ENCODE results near the gene SFMBT1.
A peak's percentile ranks its signal among the peaks of the same experiment; 100 is the strongest.
"Not testable (repeated sequence)": the region's sequence is repeated elsewhere in the genome, so short reads cannot be mapped to it uniquely, and the experiment has no call there.

SFMBT1 gene

DNA sequence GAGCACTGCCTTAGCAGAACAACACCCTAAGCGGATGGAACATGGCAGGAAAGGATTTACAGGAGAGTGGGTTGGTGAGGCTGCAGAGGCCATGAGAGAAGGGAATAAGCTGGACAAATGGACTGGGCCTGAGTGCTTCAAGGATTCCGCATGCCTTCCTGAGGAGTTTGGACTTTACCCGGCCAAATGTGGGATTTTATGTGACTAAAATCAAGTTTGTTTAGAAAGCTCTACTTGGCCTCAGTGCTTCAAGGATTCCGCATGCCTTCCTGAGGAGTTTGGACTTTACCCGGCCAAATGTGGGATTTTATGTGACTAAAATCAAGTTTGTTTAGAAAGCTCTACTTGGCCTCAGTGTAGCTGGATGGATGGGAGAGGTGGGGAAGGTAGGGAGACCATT is 10.9 kb downstream of the SFMBT1 start:
- DNase-seq: not testable (repeated sequence)

DNA sequence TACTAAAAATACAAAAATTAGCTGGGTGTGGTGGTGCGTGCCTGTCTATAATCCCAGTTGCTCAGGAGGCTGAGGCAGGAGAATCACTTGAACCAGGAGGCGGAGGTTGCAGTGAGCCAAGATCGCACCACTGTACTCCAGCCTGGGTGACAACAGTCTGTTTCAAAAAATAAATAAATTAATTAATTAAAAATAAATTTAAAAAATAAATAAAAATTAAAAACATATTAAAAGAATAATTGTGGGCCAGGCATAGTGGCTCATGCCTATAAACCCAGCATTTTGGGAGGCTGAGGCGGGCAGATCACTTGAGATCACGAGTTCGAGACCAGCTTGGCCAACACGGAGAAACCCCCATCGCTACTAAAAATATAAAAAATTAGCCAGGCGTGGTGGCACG is 11.5 kb downstream of the SFMBT1 start:
- DNase-seq: not testable (repeated sequence)

DNA sequence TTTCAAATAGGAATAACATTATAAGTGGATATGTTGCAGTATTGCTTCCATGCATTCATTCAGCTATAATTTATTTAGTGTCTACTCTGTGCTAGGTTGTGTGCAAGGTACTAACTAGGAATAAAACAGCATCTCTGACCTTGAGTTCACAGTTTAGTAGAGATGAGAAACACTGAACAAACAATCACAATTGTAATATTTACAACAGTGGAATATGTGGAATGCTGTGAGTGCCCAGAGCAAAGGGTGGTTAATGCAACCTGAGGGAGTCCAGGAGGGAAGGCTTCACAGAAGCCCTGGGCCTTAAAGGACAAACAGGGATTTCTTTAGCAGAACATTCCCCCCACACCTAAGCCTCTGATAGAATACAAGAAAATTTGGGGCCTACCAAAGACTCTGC is 13.3 kb downstream of the SFMBT1 start:
- DNase-seq: no peak

DNA sequence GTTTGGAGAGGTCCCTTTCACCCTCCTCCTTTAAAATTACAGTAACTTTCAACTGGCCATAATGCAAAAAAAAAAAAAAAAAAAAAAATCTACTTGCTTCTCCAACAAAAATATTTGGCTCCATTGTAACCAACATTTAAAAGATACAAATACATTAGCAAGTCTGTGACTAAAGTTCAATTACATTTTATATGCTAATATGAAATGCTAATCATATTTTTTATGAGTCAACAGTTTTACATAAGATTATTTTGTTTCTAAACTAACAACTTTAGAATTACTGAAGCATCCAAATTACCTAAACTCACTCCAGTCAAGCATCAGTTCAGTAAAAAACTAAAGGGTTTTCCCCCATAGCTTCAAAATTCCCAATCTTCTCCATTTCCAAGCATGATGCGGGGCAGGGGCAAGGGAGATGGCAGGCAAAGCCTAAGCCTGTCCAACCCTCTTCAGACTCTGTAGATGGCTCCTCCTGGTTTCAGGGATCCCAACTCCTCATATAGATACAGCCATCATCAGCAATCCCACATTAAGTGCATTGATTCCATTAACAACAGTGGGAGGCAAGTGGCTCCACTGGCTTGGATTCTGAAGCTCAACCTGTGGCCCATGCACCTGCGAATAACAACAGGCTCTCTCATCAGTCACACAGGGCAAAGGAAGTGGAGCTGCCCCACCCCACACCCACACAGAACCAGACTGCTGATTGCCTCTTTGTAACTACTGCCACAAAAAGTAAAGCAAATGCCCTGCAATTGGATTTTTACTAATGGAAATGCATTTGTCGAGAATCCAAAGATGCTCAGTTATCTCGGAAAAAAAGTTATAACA is 15.0 kb downstream of the SFMBT1 start:
- DNase-seq: no peak

DNA sequence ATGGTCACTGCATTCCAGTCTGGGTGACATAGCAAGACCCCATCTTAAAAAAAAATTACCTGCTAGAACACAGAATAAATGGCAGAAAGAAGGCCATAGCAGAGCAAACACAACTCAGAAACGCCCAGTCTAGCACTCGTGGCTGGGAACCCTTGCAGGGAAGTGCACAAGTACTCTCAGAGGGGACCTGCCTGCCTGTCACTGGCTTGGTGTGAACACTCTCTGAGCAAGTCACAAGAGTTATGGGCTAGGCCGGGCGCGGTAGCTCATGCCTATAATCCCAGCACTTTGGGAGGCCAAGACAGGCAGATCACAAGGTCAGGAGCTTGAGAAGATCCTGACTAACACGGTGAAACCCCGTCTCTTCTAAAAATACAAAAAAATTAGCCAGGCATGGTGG is 17.2 kb downstream of the SFMBT1 start:
- no peak for DNase-seq

DNA sequence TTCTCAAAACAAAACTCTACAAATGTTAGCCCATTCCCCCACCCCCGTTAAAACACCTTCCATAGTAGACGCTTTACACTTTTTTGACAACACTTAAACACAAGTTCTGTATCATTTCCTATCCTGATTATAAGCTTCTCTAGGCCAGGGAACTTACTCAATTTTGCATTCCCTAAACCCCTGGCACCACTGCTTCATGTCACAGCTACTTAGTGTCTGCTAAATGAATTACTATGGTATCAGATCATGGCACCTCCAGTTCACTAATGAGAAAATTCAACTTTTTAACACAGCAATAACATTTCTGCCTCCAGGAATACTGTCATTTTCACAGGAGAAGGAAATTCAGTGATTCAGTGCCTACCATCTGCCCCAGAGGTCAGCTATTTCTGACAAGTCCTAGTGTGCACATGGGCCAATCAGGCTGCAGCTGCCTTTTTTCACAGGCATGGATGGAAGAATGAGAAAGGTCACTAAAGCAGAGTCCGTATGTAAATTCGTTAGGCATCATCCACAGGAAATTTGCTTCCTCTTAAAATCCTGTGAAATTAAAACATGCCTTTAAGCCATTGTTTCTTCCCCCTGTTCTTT is 18.5 kb downstream of the SFMBT1 start:
- no peak for DNase-seq

DNA sequence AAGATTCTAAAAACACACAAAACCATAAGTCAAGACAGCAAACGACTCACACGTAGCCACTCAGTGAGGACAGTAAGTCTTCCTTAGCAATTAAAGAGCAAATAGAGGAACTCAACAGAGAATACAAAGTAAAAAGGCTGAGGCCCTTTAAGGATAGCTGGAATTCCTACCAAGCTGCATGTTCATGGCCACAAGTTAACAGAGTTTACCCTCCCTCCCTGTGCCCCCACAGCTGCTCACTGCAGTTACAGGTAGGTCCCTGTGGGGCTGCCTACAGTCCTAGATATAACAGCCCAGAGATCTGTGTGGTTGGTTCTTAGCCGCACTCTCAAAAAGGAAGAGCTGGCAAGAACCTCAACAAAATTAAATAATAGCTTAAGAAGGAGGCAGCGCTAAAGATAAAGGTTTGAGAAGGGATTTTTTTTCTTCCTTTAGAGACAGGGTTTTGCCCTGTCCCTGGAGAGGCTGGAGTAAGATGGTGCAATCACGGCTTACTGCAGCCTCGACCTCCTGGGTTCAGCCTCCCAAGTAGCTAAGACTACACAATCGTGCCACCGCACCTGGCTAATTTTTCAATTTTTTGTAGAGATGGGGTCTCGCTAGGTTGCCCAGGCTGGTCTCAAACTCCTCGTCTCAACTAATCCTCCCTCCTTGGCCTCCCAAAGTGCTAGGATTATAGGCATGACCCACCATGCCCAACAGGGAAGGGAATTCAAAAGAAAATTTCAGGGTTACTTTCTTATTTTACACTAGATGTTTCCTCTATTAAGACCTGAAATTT is 19.3 kb downstream of the SFMBT1 start:
- DNase-seq: no peak

DNA sequence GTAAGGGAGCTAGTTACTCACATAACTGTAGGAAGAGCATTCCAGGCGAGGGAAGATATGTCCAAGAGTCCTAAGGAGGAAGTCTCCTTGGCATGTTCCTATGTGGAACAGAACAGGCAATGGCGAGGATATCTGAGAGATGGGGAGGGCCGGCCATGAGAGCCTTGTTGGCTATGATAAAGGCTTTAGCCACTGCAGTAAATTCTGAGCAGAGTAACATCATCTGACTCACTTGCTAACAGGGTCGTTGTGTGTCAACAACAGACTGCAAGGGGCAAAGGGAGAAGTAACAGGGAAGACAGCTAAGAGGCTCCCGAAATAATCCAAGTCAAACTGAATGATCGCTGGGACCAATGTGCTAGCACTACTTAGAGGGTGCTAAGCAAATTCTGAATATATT is 21.6 kb downstream of the SFMBT1 start:
- no peak for DNase-seq

DNA sequence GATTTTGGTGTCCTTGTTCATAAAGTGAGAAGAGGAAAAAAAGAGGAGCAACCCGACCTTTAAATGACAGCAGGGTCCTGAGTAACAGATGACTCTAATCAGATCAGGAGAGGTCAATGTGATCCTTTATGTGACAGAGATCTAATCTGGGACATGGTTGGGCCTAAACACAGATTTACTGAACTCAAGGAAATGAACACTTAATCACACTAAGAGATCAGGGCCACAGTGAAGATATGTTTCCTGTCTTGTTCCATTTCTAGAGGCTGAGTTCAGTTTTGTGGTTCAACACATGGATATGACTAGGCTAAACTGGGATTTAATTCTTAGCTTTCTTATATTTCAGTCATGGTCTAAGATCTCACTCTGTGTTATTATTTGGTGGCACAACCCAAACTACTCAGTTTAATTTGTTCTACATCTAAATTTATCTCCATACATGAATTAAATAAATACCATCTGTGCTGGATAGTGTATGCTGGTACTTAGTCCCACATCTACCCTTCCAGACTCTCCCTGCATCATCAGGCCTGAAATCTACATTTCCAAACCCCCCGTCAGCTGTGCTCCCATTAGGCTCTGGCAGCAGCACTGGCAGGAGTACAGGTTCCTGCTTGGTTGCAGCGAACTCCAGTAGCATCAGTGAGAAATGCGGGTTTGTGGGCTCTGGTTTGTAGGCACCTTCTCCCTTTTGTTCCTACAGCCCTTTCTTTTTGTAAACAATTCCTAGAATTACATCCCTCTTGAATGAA is 22.6 kb downstream of the SFMBT1 start:
- peak; percentile 22 for DNase-seq

DNA sequence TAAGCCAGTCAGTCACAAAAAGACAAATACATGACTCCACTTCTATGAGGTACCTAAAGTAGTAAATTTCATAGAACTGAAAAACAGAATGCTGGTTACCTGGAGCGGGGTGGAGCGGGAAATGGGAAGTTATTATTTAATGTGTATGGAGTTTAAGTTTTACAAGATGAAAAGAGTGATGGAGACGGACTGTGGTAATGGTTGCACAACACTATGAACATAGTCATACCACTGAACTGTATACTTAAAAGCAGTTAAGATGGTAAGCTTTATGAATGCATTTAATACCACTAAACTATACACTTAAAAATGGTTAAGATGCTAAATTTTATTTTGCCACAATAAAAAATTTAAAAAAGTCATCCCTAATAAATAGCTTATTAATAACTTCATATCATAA is 23.2 kb downstream of the SFMBT1 start:
- DNase-seq: no peak

DNA sequence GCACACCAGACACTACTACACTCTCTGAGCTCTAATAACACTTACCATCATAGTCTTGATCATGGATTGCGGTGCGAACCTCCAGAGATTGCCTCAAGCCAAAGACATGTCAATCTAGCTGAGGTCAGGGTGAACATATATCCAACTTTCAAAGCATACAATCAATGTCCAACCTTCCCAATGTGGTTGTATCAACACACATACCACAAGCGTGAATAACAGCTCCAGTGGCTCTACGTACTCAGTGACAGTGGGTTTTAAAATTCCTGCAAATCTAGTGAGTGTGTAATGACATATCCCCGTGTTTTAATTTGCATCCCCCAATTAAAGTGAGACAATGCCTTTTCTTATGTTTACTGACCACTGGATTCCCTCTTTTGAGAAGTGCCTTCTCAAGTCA is 29.6 kb downstream of the SFMBT1 start:
- no peak for DNase-seq

DNA sequence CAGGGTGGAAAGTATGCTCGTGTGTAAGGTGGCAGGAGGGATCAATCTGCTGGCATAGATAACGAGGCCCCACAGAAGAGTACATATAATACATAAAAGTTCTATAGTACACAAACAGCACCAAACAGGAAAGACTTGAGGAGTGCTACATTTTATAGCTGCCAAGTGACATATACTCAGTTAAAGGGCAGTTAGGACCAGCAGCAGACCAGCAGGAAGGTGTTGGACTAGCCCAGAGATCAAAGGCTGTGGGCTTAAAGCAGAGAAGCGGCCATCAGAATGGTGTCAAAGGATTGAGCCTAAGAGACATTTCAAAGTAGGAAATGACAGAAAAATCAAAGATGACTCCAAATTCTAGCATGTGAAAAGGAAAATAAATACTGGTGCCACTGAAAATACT is 34.5 kb downstream of the SFMBT1 start:
- no peak for DNase-seq

DNA sequence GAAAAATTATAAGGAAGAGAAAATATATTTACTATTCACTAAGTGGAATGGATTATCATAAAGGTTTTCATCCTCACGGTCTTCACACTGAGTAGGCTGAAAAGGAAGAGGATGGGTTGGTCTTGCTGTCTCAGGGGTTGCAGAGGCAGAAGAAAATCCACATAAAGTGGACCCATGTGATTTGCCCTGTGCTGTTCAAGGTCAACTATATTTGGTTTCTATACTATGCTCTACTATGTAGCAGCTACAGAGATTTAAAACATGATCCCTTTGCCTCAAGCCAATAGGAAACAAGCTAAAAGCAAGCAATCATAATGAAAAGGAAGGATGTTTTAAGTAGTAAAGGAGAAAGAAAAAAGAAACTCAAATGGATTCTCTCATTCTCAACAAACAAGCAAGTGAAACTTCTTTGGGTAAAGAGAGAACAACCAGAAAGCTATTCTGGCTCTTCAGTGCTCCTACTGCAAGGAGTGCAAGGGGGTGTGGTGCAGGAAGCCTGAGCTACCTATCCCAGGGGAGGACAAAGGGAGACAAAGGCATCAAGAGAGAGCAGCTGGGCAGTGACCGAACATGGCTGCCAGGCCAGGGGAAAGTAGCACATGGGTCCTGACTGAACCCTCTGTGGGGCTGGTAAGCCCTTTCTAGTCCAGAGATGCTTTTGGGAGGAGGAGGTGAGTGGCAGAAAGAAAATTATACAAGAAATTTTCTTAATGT is 35.9 kb downstream of the SFMBT1 start:
- no peak for DNase-seq

DNA sequence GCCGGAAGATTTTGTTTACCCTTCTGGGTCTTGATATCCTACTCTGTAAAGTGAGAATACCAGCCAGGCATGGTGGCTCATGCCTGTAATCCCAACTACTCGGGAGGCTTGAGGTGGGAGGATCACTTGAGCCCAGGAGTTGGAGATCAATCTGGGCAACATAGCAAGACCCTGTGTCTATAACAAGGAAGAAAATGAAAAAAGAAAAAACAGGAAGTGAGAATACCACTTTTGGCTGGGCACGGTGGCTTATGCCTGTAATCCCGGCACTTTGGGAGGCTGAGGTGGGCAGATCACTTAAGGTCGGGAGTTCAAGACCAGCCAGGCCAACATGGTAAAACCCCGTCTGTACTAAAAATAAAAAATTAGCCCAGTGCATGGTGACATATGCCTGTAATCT is 36.9 kb downstream of the SFMBT1 start:
- no peak for DNase-seq

DNA sequence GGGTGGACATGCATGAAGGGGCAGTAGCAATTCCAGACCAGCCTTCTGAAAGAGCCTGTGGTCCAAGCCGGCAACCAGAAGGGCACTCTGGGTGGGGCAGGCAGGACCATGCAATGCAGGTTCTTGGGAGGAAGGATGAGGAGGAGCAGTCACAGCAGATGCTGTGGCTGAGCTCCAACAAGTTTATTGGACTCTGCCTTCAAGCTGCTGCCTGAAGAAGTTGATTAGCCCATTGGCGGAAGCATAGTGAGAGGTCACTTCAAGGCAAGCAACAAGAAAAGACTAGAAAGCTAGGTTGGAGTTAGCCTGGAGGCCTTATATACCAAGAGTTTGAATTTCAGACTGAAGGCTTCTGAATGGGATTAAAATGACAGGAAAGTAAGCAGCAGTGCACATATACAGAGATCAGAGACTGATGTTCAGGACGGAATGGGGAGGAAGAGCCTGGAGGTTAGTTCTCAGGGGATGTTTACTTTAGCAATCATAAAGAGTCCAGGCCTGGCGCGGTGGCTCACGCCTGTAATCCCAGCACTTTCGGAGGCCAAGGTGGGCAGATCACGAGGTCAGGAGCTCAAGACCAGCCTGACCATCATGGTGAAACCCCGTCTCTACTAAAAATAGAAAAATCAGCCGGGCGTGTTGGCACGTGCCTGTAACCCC is 39.9 kb downstream of the SFMBT1 start:
- no peak for DNase-seq

DNA sequence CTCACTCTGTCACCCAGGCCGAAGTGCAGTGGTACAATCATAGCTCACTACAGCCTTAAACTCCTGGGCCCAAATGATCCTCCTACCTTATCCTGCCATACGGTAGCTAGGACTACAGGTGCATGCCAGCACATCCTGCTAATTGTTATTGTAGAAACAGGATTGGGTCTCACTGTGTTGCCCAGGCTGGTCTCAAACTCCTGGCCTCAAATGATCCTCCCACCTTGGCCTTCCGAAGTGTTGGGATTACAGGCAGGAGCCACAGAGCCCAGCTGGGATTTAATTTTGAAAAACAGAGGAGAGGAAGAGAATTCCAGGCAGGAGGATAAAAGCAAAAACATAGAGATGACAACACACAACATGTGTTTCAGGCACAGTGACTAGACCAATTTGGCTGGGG is 40.5 kb downstream of the SFMBT1 start:
- no peak for DNase-seq

DNA sequence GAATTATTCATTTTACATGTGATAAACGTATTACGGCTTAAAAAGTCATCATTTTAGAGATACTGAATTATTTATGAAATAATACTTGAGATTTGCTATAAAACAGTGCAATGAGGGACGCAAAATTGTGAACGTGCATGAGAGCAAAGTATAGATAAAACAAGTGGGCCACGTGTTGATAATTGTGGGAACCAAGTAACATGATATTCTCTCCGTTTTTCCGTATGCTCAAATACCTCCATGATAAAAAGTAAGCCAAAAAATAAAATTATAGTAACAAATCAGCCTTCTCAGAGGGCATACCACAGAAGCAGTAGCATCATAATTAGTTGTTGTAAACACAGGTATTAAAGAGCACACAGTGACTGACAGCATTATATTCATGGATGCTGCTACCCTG is 42.6 kb downstream of the SFMBT1 start:
- no peak for DNase-seq

DNA sequence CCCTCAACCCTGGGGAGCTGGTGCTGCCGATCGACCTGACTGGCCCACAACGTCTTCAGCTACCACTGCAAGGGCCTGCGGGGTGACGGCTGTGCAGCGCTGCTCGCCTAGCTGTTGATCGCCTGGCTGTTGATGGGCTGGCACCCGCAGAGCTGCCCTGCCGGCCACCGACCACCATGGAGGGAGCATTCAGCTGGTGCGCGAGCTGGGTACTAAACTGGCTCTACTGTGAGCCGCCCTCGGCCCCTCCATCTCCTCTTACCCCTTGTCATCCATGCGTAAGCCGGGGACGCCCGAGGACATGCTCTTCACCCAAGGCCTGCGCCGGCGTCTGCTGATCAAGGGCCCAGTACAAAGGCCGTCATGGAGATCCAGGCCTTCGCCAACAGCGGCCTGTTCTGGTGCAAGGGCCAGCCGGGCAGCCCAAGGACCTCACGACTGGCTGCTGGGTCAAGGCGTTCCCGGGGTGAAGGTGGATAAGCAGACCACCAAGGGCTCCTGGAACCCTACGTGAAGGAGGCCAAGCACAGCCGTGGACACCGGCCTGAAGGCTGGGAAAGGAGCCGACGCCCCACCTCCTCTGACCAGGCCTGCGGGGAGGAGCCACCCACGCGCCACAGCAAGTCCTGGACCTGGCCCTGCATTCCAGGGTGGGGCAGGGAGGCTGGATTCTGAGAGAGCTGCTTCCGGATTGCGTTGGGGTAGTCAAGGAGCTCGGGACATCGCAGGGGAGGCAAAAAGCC is 46.9 kb downstream of the SFMBT1 start:
- no peak for DNase-seq

DNA sequence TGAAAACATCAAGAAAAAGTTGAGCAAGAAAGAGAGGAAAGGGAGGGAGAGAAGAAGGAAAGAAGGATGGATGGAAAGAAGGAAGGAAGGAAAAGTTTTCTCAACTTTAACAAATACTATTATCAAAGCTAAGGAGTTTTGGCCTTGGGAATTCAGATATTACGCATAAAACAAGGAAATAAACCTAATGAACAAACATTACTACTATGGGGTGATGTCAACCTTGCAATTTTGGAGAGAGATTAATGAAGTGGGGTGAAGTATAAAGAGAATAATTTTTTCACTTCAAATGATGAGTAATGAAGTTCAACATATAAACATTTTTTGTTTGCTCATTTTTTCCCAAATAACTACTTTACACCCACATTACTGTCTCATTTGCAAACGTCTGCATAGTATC is 55.2 kb downstream of the SFMBT1 start:
- DNase-seq: no peak

DNA sequence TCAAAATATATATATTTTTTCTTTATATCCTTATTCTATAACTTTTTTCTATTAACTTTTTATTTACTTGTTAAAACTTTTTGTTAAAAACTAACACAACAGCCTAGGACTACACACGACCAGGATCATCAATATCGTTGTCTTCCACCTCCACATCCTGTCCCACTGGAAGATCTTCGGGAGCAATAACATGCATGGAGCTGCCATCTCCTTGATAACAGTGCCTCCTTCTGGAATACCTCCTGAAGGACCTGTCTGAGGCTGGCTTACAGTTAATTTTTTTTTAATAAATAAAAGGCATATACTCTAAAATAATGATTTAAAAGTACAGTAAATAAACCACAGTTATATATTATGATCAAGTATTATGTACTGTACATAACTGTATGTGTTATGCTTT is 58.9 kb downstream of the SFMBT1 start:
- no peak for DNase-seq

DNA sequence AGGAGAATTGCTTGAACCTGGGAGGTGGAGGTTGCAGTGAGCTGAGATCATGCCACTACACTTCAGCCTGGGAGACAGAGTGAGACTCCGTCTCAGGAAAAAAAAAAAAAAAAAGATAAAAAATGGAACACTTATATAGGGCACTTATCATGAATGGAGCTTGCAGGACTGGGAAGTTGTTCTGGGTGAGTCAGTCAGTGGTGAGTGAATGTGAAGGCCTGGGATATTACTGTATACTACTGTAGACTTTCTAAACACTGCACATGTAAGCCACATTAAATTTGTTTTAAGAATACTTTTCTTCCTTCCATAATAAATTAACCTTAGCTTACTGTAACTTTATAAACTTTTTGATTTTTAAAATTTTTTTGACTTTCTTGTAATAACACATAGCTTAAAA is 59.8 kb downstream of the SFMBT1 start:
- no peak for DNase-seq

Data from GF-D8 (cell line).